ENCODE results near the gene LATS2. TPM values are rescaled to one million over a fixed set of nuclear protein-coding genes. Genes with fewer than 3 reads are reported as not detected.
"Not testable (repeated sequence)": the region's sequence is repeated elsewhere in the genome, so short reads cannot be mapped to it uniquely, and the experiment has no call there.

Gene LATS2
- total RNA-seq, 1 donor from 2014 or later: 20.5 TPM

DNA sequence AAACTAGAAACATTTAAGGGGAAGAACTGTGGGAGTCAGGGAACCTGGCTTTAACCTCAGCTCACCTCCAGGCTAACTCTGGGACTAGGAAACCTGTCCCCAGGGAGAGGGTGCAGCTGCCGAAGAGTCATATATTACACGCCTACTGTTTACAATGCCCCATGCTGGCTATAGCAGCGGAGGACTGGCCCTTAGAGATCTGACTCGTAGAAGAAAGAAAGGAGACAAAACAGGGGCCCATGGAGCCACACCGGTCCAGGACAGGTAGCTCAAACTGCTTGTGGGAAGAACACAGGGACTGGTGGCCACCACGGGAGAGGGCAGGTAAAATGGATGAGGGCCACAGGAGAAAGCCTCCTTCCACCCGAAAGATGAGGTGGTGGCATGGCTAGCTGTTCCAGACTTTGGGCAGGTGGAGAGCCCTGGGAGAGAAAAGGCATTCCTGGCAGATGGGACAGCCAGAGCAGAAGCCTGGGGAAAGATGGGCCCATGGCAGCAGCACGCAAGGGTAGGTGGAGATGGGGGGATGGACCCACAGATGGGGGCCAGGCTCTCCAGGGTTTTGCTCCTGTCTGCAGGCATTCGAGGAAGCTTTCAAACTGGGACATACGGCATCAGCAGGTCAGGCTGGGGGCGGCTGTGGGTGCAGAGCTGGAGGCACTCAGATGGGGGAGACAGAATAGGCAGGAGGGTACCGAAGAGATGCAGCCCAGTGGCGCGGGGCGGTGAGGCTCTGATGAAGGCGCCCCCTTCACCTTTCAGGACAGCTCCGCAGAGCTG is 69.5 kb downstream of the LATS2 start:
- DNase-seq: no peak

DNA sequence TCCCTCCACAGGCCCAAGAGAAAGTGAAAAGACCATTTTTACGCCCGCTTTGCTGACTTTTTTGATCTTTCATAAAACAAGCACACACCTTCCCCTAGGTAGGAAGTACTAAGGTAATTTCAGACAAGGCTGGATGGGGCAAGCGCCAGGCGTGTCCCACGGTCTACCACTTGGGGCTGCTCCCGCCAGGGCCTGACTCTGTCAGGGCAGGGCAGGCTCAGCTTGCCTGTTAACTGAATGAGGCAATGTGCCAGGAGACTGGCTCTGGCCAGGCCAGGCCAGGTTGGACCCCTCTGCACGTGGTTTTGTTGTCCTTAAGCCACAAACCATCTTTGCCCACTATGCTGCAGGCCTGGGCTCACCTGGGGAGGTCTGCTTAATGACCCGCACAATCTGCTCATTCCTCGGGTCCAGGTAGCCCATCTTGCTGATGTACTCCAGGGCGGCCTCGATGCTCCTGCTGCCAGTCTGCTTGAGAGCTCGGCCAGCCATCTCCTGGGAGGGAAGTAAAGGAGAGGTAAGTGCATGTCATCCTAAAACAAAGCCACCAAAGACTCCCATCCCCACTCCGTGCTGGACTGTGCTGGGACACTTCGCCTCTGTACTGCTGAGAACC is 70.4 kb downstream of the LATS2 start:
- no peak for DNase-seq

DNA sequence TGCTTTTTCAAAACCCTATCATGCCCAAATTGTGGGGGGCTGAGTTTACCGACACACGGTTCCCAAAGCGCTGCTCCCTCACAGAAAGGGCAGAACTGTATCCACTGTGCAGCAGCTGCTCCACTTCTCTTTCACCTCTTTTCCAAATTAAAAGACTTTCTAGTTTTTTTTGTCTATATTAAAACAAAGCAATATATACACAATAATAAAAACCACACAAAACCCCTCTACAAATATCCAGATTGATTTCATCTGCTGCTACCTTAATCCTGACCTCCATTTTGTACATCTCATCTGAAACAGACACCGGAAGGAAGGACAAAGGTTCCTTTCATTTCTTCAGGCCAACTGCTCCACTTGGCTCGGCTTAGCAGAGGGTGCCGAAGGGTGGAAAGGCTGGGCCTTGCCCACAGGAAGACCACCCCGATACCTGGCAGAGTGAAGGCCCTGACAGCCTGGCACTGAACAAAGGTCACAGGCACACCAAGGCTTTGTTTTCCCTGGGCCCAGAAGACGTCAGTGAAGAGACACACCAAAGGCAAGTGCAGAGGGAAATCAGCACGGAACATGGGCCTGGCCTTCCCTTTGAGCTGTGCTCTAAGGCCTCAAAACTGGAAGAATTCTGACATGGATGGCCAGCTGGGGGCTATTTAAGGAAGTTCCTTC is 71.6 kb downstream of the LATS2 start:
- peak; percentile 30 for DNase-seq

DNA sequence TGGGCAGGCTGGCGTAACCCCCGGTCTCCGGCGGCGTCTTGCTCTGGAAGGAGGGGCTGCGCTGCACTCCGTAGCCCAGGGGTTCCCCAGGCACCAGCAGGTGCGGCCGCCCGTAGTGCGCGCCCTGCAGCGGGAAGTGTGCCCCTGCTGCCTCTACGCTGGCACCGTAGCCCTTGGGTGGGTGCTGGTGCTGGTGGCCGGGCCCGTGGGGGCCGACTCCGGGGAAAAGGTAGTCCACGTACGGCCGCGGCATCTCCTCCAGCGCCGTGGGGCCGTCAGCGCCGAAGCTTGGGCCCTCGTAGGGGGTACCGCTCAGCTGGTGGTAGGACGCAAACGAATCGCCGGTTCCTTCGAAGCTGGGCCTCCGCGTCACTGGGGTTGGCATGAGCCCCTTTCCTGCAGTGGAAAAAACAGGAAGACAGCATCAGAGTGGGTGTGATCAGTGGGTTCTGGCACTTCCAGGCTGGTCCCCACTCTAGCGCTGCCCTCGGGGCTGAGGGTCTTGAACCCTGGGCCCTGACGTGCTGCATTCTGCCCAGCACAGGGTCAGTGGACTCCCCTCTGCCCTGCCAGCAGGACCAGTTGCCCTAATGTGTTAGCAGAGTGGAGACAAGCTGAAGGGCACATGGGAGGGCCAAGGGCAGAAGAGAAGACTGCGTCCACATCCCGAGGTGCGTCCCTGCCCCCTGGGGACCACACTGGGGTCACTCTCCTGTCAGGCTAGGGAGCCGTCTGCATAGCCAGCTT is 72.3 kb downstream of the LATS2 start:
- DNase-seq: no peak

DNA sequence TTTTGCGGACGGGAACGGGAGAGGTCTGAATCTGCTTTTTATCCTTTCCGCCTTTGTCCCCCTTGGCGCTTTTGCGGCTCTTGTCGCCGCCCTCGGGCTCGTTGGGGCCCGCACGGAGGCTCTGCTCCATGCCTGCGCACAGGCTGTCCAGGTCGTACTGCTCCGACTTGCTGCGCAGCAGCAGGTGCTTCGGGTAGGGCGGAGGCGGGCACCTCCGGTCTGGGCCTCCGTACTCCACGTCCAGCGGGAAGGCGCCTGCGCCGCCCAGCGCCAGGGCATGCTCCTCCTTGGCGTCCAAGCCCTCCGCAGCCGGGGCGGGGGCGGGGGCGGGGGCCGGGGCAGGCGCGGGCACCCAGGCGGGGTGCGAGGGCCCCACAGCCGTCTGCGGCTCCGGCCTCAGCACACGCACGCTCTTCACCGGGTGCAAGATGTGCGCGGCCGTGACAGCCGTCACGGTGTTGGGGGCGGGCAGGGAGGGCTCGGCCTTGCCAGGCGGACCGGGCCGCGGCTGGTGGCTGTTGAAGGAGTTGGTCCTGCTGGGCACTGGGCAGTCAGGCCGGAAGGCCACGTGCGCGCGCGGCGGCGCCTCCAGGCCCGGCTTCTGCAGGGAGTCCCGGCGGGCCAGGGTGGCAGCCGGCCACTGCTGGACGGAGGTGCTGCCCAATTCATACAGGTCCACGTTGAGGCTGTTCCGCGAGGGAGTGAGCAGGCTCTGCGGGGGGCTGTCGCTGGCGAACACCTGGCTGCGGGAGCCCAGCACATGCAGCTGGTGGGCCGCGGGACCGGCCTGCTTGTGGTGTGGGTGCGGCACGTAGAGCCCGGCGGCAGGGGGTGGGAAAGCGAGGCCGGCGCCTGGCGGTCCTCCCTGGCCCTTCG is 73.1 kb downstream of the LATS2 start:
- DNase-seq: no peak

DNA sequence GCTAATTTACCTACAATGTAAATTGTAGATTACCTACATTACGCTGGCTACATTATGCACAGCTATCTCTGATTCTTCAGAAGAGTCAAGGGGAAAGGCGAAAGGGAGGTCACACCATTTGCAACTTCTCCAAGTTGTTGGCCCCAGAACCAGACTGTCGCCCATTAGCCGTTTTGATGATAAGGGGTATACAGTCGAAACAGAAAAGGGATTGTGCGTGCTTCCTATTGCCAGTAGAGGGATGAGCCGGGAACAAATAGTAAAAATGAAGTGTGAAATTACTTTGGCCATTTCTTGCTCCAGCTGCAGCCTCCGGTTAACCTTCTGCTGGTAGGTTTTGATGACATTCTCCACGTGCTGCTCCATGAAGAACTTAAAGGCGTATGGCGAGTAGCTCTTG is 73.8 kb downstream of the LATS2 start:
- no peak for DNase-seq

DNA sequence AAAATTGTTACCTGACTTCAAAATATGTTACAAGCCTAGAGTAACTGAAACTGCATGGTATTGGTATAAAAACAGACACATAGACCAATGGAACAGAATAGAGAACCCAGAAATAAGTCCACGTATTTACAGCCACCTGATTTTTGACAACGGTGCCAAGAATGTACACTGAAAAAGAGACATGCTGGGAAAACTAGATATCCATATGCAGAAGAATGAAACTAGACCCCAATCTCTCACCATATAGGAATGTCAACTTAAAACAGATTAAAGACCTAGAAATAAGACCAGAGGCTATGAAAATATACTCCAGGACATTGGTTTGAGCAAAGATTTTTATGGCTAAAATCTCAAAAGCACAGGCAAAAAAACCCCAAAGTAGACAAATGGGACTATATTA is 76.5 kb downstream of the LATS2 start:
- no peak for DNase-seq

DNA sequence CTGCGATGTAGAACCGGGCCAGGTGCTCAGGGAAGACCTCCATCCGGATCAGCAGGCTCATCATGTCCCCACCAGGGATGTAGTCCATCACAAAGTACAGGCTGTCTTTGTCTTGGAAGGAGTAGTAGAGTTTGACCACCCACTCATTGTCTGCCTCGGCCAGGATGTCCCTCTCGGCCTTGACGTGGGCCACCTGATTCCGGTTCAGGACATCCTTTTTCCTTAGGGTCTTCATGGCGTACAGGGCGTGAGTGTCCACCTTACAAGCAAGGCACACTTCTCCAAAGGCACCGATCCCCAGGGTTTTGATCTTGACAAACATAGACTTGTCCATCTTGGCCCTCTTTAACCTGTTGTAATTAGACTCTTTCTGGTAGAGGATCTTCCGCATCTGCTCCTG is 78.0 kb downstream of the LATS2 start:
- no peak for DNase-seq

DNA sequence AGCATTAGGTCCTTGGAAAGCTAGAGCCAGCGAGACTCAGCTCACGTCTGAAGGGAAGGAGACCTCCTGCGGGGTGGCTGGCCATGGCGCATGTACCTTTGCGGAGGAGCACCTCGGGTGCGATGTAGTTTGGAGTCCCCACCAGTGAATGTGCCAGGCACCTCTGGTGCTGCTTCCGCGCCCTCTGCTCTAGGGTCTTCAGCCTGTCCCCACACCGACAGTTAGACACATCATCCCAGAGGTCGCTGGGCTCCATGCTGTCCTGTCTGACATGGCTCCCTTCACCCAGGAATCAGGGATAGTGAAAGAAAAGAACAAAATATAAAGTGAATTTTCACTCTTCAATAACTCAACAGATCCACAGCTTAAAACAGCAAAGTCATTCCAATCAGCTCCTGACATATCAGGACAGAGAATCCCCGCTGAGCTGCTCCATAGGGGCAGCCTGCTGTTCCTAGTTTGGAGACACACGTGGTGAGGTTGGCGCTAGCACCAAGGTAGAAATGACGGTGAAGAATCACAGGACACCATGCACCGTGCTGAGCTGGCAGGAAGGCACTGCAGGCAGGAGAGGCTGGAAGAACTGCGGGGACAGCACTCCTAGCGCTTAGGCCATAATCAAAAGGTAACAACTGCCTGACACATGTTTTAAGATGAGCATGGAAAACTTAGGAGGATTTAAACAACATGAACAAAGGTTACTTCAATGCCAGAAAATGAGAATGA is 79.9 kb downstream of the LATS2 start:
- no peak for DNase-seq

DNA sequence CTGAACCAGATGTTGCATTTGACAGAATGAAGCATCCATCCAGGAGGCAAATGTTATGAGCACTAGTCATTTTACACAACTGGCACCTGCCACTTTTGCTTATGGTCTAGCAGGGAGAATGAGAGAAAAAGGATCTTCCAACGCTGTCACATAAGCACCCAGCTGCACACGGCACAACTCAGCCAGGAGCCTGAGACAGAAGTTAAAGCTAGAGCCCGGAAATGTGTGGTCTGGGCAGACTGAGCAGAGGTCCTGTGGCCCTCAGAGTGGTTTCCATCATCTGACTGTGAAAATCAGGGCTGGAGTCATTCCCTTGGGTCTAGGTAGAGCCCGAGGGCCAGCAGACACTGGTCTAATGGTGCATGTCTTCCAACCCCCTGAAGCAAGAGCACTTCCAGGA is 80.5 kb downstream of the LATS2 start:
- no peak for DNase-seq

DNA sequence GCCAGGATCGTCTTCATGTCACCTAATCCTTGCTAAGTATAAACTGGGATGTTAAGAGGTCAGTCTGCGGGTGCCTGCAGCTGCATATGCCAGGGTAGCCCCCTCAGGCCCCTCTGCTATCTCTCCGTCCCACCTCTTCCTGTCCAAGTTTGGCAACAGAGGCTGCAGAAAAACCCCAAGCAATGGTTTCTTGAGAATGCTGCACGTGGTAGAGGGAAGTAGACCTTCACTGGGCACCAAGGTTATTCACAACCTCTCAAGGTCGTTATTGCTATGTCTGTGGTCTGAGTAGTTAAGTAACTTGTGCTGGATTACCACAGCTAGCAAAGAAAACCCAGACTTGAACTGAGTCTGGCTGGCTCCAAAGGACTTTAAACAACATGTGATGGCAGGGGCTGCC is 81.0 kb downstream of the LATS2 start:
- DNase-seq: no peak

DNA sequence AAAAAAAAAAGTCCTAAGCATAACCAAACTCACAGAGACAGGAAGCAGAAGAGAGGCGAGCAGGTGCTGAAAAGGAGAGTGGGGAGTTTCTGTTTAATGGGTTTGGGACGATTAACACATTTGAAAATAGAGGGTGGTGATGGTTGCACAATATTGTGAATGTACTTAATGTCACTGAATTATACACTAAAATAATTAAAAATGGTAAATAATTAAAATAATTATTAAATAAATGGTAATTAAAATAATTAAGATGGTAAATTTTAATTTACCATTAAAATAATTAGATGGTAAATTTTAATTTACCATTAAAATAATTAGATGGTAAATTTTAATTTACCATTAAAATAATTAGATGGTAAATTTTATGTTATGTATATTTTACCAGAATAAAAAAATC is 84.0 kb downstream of the LATS2 start:
- DNase-seq: no peak

DNA sequence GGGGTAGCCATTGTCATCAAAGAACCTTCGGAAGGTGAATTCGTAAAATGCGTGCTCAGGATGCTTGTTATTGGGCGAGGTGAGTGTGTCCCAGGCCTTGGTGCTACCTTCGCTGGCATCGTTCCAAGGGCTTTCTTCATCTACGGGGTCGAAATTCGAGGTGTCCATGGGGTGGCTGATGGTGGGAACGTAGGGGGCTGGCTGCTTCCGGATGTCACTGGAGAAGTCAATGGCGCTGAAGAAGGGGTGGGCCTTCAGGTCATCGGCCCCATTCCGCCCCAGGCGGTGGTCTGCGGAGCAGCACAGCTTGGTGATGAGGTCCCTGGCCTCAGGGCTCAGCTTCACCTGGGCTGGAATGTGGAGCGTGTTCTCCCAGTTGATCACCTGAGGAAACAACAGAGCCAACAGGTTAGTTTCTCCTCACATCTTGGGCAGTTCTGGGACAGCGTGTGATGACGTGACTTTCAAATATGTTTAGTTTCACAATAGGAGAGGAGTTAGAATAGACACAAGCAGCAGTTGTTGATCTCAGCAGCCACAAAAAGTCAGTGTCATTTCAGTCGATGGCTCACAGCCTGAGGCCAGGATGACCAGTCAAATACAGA is 86.3 kb downstream of the LATS2 start:
- DNase-seq: no peak

DNA sequence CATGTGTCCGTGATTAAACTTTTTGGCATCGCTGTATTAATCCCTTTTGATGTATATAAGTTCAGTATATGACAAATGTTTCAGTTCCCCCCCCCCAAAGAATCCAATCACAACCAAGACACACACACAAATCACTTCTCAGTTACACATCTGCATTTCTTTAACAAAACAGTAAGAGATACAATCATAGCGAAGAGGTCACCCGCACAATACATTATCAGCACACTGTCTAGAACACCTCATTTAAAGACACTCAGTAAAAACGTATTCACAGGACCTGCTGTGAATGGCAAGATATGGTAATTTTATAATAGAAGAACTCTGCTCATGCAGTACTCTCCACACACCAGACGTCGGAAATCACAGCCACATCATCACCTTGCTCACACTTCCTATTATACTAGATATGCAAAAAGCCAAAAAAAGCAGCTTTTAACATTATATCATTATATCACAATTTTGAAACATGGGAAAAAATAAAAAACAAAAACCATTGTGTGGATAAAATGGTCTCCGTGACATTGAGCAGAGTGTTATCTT is 87.4 kb downstream of the LATS2 start:
- no peak for DNase-seq

DNA sequence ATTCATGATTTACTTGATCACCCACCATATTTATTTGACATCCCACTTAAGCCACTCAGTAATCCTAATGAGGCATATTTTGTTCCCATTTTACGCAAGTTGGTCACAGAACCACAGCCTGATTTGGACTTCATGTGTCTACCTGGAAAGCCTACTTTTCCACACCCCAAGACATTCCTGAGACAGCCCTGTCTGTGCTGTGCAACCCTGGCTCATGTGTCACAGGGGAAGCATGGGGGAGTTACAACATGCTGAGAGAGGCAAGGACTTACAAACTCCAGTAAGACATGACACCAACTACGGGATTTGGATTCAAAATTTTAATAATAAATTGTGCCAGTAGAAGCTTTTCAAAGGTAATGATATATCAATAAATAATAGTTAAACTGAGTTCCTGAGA is 88.7 kb downstream of the LATS2 start:
- no peak for DNase-seq

DNA sequence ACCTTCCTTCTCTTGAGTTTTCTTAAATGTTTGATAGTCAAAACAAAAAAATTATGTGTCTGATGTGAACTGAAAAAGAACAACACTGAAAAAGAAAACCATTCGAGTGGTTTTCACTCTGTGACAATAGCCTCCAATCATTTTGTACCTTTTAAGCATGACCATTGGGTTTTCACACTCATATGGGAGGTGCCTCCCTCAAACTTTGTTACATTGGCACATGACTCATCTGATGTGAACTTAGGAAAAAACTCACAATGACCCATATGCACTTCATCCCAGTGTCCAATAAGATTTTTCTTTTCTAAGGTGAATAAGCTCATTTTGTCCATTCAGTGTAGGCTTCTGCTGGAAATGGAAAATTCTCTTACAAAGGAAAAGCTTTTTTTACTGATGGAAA is 92.2 kb downstream of the LATS2 start:
- DNase-seq: no peak

DNA sequence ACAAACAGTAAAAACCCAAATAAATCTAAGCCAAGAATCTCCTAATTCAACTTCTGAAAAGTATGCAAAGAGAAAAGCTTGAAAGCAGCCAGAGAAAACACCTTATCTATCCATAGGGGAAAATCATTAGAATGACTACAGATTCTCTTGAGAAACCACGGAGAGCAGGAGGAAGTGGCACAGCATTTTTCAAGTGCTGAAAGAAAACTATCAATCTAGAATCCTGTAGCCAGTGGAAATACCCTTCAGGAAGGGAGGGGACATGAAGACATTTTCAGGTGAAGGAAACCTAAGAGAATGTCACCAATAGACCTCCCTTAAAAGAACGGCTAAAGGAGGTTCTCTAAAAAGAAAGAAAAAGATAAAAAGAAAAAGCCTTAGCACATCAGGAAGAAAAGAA is 92.6 kb downstream of the LATS2 start:
- no peak for DNase-seq

DNA sequence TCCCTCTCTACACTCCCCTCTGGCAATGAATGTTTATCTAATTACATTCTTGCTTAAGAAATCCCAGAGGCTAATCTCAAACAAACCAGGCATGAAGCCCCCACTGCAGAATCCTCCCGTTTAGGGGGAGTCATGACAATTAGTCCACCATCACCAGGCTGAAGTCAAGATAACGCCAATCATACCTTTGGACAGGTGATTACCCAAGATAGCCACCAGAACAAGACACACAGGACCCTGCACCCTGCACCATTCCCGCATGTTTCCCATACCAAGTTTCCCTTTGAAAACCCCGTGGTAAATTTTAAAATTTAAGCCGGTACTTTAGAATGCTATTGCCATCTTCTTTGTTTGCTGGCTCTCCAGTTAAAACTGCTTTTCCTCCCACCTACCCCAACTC is 94.0 kb downstream of the LATS2 start:
- DNase-seq: no peak

DNA sequence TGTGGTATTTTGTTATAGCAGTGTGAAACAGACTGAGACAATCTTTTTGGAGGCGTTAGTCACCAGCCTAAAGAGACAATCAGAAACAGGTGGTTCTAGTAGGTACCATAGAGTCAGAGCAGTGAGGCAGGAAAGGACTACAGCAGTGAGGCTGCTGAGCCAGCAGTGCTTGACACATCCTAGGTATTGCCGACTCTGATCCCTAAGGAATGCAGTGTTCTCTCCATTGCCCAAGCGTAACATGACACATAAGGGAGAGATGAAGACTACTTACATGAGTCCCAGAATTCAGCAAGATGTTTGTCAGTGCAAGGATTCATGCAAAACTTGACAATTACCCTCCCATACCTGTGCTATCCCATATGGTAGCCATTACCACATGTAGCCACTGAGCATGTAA is 96.5 kb downstream of the LATS2 start:
- DNase-seq: no peak

DNA sequence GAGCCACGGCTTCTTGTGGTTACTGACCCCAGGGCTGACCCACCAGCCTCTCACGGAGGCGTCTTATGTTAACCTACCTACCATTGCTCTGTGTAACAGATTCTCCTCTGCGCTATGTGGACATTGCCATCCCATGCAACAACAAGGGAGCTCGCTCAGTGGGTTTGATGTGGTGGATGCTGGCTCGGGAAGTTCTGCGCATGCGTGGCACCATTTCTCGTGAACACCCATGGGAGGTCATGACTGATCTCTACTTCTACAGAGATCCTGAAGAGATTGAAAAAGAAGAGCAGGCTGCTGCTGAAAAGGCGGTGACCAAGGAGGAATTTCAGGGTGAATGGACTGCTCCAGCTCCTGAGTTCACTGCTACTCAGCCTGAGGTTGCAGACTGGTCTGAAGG is 99.7 kb downstream of the LATS2 start:
- DNase-seq: not testable (repeated sequence)

Data from tongue (tissue), 2 donors.